Measurements from ENCODE around the gene MAPRE2. TPM values are rescaled to one million over a fixed set of nuclear protein-coding genes. Genes with fewer than 3 reads are reported as not detected.
A peak's percentile ranks its signal among the peaks of the same experiment; 100 is the strongest.

Gene MAPRE2
- total and polyA plus RNA-seq, 2 of the 13 experiments (the other 11 are each of a cell fraction or from before 2014, with no cell fraction given), result 34.5 to 67.9 TPM

- TF ChIP-seq NR2F6 (IDR thresholded peaks at IDR 0.05) (peak; percentile 40), NR2F6 (CRISPR knock-in tag; IDR thresholded peaks at IDR 0.05) (no peak), ZNF12 (CRISPR knock-in tag; IDR thresholded peaks at IDR 0.05) (no peak), SETDB1 (CRISPR knock-in tag; IDR thresholded peaks at IDR 0.05; ENCODE audit: borderline replicate concordance) (no peak), BRCA1 (CRISPR knock-in tag; IDR thresholded peaks at IDR 0.05) (no peak), FOXK2 (IDR thresholded peaks at IDR 0.05) (no peak), FOSL2 (CRISPR knock-in tag; IDR thresholded peaks at IDR 0.05) (peak; percentile 80), ZNF710 (CRISPR knock-in tag; IDR thresholded peaks at IDR 0.05; ENCODE audit: borderline replicate concordance) (no peak), ZNF235 (CRISPR knock-in tag; IDR thresholded peaks at IDR 0.05; ENCODE audit: borderline replicate concordance) (no peak), PCBP2 (optimal IDR thresholded peaks at IDR 0.05; ENCODE audit: low read depth, low read length, poor library complexity, severe bottlenecking) (no peak), ZNF772 (CRISPR knock-in tag; IDR thresholded peaks at IDR 0.05) (0 out of 2 replicates have a peak, but pooled peaks have one; percentile 8), FLYWCH1 (CRISPR knock-in tag; IDR thresholded peaks at IDR 0.05) (no peak), ATAD3A (CRISPR knock-in tag; IDR thresholded peaks at IDR 0.05) (no peak), REL (CRISPR knock-in tag; conservative IDR thresholded peaks at IDR 0.05) (no peak), SPEN (CRISPR knock-in tag; IDR thresholded peaks at IDR 0.05; ENCODE audit: low read depth) (no peak), RXRB (CRISPR knock-in tag; IDR thresholded peaks at IDR 0.05; ENCODE audit: borderline replicate concordance) (peak; percentile 62), DZIP1 (CRISPR knock-in tag; IDR thresholded peaks at IDR 0.05) (no peak), ZSCAN31 (CRISPR knock-in tag; IDR thresholded peaks at IDR 0.05; ENCODE audit: low read depth) (no peak), ZNF331 (CRISPR knock-in tag; IDR thresholded peaks at IDR 0.05) (no peak; the same call in 1 of the 2 replicates), KDM2A (CRISPR knock-in tag; IDR thresholded peaks at IDR 0.05; ENCODE audit: borderline replicate concordance, low read depth) (no peak), TFDP2 (CRISPR knock-in tag; IDR thresholded peaks at IDR 0.05) (no peak), CBX1 (IDR thresholded peaks at IDR 0.05; ENCODE audit: low read depth) (no peak), MXD3 (CRISPR knock-in tag; IDR thresholded peaks at IDR 0.05) (no peak), RFXANK (CRISPR knock-in tag; IDR thresholded peaks at IDR 0.05) (no peak), NFATC3 (CRISPR knock-in tag; IDR thresholded peaks at IDR 0.05) (no peak), CENPBD1 (CRISPR knock-in tag; IDR thresholded peaks at IDR 0.05; ENCODE audit: borderline replicate concordance, low read depth) (no peak)
Measured at GRCh38 chr18:35171315-35171987, 130.2 kb downstream of the MAPRE2 start (continued).

All from HepG2 (cell line).